GM10248 (cell line): ENCODE results near the gene OR9A2.

Experiments used
- CTCF ChIA-PET: fragments of 300-600 bp; sonication (Branson Sonifier 250); formaldehyde crosslinking; extraction: SDS; loops from one replicate; lab custom pipeline; 2021; ENCODE audit warnings: antibody characterized with exemption; lab: Yijun Ruan, JAX
- POLR2A ChIA-PET: fragments of 350-650 bp; sonication (Branson Sonifier 250); formaldehyde crosslinking; extraction: SDS; loops from one replicate; lab custom pipeline; 2020; ENCODE audit warnings: antibody characterized with exemption; lab: Yijun Ruan, JAX
- DNase-seq: peaks from one replicate; pipeline ENCODE4 v3.0.0; 2012; ENCODE audit errors: extremely low spot score
- CTCF ChIP-seq: IDR thresholded peaks from 2 replicates; pipeline ENCODE4 v1.5.1; 2012; ENCODE audit warnings: mild to moderate bottlenecking, low read depth; ENCODE audit errors: extremely low read depth, missing control alignments, control extremely low read depth

The OR9A2 gene, protein sequence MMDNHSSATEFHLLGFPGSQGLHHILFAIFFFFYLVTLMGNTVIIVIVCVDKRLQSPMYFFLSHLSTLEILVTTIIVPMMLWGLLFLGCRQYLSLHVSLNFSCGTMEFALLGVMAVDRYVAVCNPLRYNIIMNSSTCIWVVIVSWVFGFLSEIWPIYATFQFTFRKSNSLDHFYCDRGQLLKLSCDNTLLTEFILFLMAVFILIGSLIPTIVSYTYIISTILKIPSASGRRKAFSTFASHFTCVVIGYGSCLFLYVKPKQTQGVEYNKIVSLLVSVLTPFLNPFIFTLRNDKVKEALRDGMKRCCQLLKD

GRCh38 chr7:143027032-143027431 lies at the start of gene OR9A2:
TSS of gene OR9A2 (minus strand) at chr7:143027132. CDS start at chr7:143027132, 0 bp downstream.
- no peak for DNase-seq
- ChIA-PET POLR2A (no interaction called here), CTCF (no interaction called here)
- no peak for TF ChIP-seq CTCF

DNA sequence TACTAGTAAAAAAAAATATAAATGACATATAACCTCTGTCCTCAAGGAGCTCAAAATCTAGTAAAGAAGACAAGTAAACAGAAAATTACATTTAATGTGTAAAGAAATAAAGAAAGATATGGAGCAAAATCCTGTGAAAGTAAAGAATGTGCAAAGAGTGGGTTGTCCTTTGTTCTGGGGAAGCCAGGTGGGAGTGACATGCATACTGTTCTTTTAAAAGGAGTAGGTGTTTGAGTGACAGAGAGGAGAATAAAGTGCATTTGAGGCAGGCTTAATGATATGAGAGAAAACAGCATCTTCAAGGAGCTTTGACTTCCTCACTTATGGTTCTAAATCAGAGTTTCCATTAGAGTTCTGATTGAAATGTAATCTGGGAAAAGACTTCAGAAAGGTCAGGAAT lies 47.2 kb upstream of the OR9A2 start:
- CTCF ChIA-PET: no interaction called here
- no peak for TF ChIP-seq CTCF

DNA sequence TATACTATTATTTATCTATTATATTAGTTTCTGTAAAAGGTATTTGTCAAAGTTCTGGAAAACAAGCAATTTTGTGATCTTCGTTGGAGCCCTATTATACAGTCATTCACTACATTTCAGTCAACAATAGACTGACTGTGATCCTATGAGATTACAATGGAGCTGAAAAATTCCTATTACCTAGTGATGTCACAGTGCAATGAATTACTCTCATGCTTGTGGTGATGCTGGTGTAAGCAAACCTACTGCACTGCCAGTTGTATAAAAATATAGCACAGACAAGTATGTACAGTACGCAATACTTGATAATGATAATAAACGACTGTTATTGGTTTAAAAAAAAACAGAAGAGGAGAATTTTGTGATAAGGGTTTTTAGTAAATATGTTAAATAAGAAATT lies 46.6 kb upstream of the OR9A2 start:
- no peak for DNase-seq
- CTCF ChIA-PET: no interaction called here
- TF ChIP-seq CTCF: no peak
- POLR2A ChIA-PET: no interaction called here

More for the DNA sequence above, 47.2 kb upstream of the OR9A2 start:
- POLR2A ChIA-PET: no interaction called here
- DNase-seq: no peak

GRCh38 chr7:143069912-143070500 lies 43.1 kb upstream of the OR9A2 start:
- POLR2A ChIA-PET: no interaction called here
- no peak for DNase-seq
- no peak for TF ChIP-seq CTCF
- CTCF ChIA-PET: no interaction called here

DNA sequence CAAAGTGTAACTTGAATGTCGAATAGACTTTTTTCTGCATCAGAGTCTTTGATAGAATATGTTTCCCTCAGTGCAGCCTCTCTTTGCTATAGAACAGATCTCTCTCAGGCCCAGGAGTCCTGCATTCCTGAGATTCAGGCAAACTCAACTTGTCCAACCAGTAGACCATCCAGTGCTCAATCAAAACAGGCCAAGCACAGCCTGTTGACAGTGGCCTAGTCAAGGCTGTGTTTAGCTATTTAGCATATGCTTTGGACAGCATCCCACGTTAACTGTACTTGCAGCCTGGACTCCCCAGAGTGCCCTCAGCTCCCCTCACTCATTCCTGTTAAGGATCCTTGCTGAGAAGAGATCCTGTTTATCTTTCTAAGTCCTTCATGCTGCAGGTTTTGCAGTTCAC lies 41.5 kb upstream of the OR9A2 start:
- TF ChIP-seq CTCF: no peak
- CTCF ChIA-PET: no interaction called here
- POLR2A ChIA-PET: no interaction called here
- DNase-seq: no peak

- ChIA-PET CTCF (interaction anchor here (1.0 kb wide), 1 partner anchor 20 kb away, joined by 4 read pairs; no protein-coding TSS in a partner anchor), POLR2A (interaction anchor here (0.6 kb wide), 1 partner anchor 361 kb away, joined by 5 read pairs; no protein-coding TSS in a partner anchor)
- TF ChIP-seq CTCF: no peak
- no peak for DNase-seq
These were observed 36.8 kb upstream of the OR9A2 start for GRCh38 chr7:143063741-143064140.
